ENCODE results near the gene SCN2B. TPM values are rescaled to one million over a fixed set of nuclear protein-coding genes. Genes with fewer than 3 reads are reported as not detected.

The SCN2B gene
- total and polyA plus RNA-seq, 2 donors (not counting 1 experiment from before 2014, with no cell fraction given), result 0.11 to 7.3 TPM

GRCh38 chr11:118212781-118213191, 36.3 kb upstream of the SCN2B start:
- H3K79me2 ChIP-seq (ENCODE audit: control insufficient read depth, insufficient read depth, low read length), result no peaks in the 10 kb centered on the region

DNA sequence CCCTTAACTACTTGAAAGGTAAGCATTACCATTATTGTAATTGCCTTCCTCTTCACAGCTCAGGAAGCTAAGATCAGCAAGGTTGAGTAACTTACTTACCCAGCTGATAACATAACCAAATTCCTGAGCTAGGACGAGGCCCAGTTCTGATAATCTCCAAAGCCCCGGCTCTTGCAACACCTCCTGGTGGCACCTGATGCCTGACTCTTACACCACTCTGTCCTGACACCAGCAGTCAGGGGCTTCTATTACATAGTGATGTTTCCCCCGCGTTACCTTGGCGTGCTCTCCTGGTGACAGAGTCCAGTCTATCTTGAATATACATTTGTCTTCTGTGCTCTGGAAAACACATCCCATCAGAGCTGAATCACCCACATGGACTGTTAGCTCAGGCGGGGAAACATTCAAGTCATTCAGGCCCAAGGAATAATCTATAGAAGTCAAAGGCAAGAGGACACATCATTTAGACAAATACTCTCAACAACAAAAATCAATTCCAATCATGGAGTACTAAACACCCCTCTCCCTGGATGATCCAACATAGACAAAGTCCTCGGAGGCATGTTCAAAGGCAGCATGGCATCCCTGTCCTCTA, 35.8 kb upstream of the SCN2B start:
- no peak overlapping the region for H3K4me3 ChIP-seq (replicated peaks in 1 of 4; ENCODE audit: control extremely low read depth in 1 of 4, insufficient read depth in 1 of 4, low read depth in 3 of 4, low read length in 4 of 4)
- no peak overlapping the region for H3K4me2 ChIP-seq (ENCODE audit: extremely low read depth, insufficient read depth, low read length)
- no peak overlapping the region for H3K27ac ChIP-seq (ENCODE audit: insufficient read depth, low read length)
- TF ChIP-seq, protein P1, sequence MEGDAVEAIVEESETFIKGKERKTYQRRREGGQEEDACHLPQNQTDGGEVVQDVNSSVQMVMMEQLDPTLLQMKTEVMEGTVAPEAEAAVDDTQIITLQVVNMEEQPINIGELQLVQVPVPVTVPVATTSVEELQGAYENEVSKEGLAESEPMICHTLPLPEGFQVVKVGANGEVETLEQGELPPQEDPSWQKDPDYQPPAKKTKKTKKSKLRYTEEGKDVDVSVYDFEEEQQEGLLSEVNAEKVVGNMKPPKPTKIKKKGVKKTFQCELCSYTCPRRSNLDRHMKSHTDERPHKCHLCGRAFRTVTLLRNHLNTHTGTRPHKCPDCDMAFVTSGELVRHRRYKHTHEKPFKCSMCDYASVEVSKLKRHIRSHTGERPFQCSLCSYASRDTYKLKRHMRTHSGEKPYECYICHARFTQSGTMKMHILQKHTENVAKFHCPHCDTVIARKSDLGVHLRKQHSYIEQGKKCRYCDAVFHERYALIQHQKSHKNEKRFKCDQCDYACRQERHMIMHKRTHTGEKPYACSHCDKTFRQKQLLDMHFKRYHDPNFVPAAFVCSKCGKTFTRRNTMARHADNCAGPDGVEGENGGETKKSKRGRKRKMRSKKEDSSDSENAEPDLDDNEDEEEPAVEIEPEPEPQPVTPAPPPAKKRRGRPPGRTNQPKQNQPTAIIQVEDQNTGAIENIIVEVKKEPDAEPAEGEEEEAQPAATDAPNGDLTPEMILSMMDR (conservative IDR thresholded peaks at IDR 0.05 in 1 of 2, IDR thresholded peaks at IDR 0.05 in 1 of 2; ENCODE audit: low read depth in 1 of 2, low read length in 2 of 2), result no peak
- TF ChIP-seq EZH2 (IDR thresholded peaks at IDR 0.05; ENCODE audit: low read length, missing control alignments), result no peak
- H3K36me3 ChIP-seq (ENCODE audit: control insufficient read depth, insufficient read depth, low read length), result no peaks in the 10 kb centered on the region
- no peak overlapping the region for H2AFZ ChIP-seq (ENCODE audit: low read length)
- no peaks in the 10 kb centered on the region for H4K20me1 ChIP-seq (ENCODE audit: control insufficient read depth, extremely low read depth, insufficient read depth, low read length)
- peaks cover 9% of the 10 kb centered on the region for H3K27me3 ChIP-seq (ENCODE audit: control insufficient read depth, insufficient read depth, low read length)
- H3K9ac ChIP-seq (ENCODE audit: insufficient read depth, low read length), result no peak overlapping the region
- H3K79me2 ChIP-seq (ENCODE audit: control insufficient read depth, insufficient read depth, low read length), result no peaks in the 10 kb centered on the region
- no peaks in the 10 kb centered on the region for H3K9me3 ChIP-seq (ENCODE audit: control insufficient read depth, insufficient read depth, low read depth, low read length)
- DNase-seq (ENCODE audit: low read depth in 2 of 2), result no peak
- H3K4me1 ChIP-seq (ENCODE audit: control insufficient read depth, extremely low read depth, insufficient read depth, low read length), result no peaks in the 10 kb centered on the region

More at GRCh38 chr11:118212781-118213191, 36.3 kb upstream of the SCN2B start:
- no peaks in the 10 kb centered on the region for H3K36me3 ChIP-seq (ENCODE audit: control insufficient read depth, insufficient read depth, low read length)
- no peaks in the 10 kb centered on the region for H3K9me3 ChIP-seq (ENCODE audit: control insufficient read depth, insufficient read depth, low read depth, low read length)
- no peak overlapping the region for H3K4me2 ChIP-seq (ENCODE audit: extremely low read depth, insufficient read depth, low read length)
- no peak for DNase-seq (ENCODE audit: low read depth in 2 of 2)
- no peak overlapping the region for H3K9ac ChIP-seq (ENCODE audit: insufficient read depth, low read length)
- no peak overlapping the region for H3K4me3 ChIP-seq (replicated peaks in 1 of 4; ENCODE audit: control extremely low read depth in 1 of 4, insufficient read depth in 1 of 4, low read depth in 3 of 4, low read length in 4 of 4)
- H4K20me1 ChIP-seq (ENCODE audit: control insufficient read depth, extremely low read depth, insufficient read depth, low read length), result no peaks in the 10 kb centered on the region
- no peak overlapping the region for H3K27ac ChIP-seq (ENCODE audit: insufficient read depth, low read length)
- H2AFZ ChIP-seq (ENCODE audit: low read length), result no peak overlapping the region
- TF ChIP-seq, protein P1 (conservative IDR thresholded peaks at IDR 0.05 in 1 of 2, IDR thresholded peaks at IDR 0.05 in 1 of 2; ENCODE audit: low read depth in 1 of 2, low read length in 2 of 2), result no peak
- TF ChIP-seq EZH2 (IDR thresholded peaks at IDR 0.05; ENCODE audit: low read length, missing control alignments), result no peak
- H3K4me1 ChIP-seq (ENCODE audit: control insufficient read depth, extremely low read depth, insufficient read depth, low read length), result no peaks in the 10 kb centered on the region
- peaks cover 9% of the 10 kb centered on the region for H3K27me3 ChIP-seq (ENCODE audit: control insufficient read depth, insufficient read depth, low read length)

DNA sequence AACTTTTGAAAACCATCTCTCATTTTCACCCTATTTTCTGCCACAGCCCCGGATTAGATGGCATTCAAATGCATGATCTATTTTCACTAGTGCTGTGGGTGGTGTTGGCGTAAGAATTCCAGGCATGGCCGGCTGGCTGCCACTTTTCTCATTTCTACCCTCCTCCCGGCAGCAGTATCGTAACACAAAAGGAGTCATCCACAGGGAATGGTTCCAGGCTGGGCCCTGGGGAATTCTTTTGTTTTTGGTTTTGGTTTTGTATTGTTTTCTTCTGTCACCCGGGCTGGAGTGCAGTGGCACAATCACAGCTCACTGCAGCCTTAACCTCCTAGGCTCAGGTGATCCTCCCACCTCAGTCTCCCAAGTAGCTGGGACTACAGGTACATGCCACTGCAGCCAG, 34.6 kb upstream of the SCN2B start:
- Histone ChIP-seq H3K4me2 (ENCODE audit: extremely low read depth, insufficient read depth, low read length) (no peak overlapping the region), H3K4me1 (ENCODE audit: control insufficient read depth, extremely low read depth, insufficient read depth, low read length) (no peaks in the 10 kb centered on the region), H3K9ac (ENCODE audit: insufficient read depth, low read length) (no peak overlapping the region), H2AFZ (ENCODE audit: low read length) (no peak overlapping the region), H3K27ac (ENCODE audit: insufficient read depth, low read length) (no peak overlapping the region), H3K27me3 (ENCODE audit: control insufficient read depth, insufficient read depth, low read length) (peaks cover 5% of the 10 kb centered on the region), H3K4me3 (replicated peaks in 1 of 4; ENCODE audit: control extremely low read depth in 1 of 4, insufficient read depth in 1 of 4, low read depth in 3 of 4, low read length in 4 of 4) (no peak overlapping the region), H3K9me3 (ENCODE audit: control insufficient read depth, insufficient read depth, low read depth, low read length) (no peaks in the 10 kb centered on the region), H3K79me2 (ENCODE audit: control insufficient read depth, insufficient read depth, low read length) (no peaks in the 10 kb centered on the region), H4K20me1 (ENCODE audit: control insufficient read depth, extremely low read depth, insufficient read depth, low read length) (no peaks in the 10 kb centered on the region), H3K36me3 (ENCODE audit: control insufficient read depth, insufficient read depth, low read length) (no peaks in the 10 kb centered on the region)
- peak in 1 of 2 donors; percentile 46 for DNase-seq (ENCODE audit: low read depth in 2 of 2)
- TF ChIP-seq, protein P1 (conservative IDR thresholded peaks at IDR 0.05 in 1 of 2, IDR thresholded peaks at IDR 0.05 in 1 of 2; ENCODE audit: low read depth in 1 of 2, low read length in 2 of 2), result no peak
- no peak for TF ChIP-seq EZH2 (IDR thresholded peaks at IDR 0.05; ENCODE audit: low read length, missing control alignments)

Data from fibroblast of lung (primary cell).